Astrocyte (in vitro differentiated cells and primary cell): ENCODE results near the gene BMPR1B.

Experiments used
- CTCF ChIP-seq: IDR thresholded peaks from 2 replicates; pipeline ENCODE4 v1.5.1; 2011; ENCODE audit warnings: low read depth, mild to moderate bottlenecking, inconsistent platforms, low read length, moderate library complexity; ENCODE audit not compliant: insufficient read depth
- EZH2 ChIP-seq: IDR thresholded peaks from 2 replicates; pipeline ENCODE4 v1.6.1; 2012; ENCODE audit warnings: mild to moderate bottlenecking, low read length, inconsistent platforms; ENCODE audit not compliant: insufficient read depth

GRCh38 chr4:94968493-94968892 lies 210.7 kb downstream of the BMPR1B start:
- TF ChIP-seq CTCF: no peak
- no peak for TF ChIP-seq EZH2
